ENCODE data around the gene DIPK1B.

The DIPK1B gene

DNA sequence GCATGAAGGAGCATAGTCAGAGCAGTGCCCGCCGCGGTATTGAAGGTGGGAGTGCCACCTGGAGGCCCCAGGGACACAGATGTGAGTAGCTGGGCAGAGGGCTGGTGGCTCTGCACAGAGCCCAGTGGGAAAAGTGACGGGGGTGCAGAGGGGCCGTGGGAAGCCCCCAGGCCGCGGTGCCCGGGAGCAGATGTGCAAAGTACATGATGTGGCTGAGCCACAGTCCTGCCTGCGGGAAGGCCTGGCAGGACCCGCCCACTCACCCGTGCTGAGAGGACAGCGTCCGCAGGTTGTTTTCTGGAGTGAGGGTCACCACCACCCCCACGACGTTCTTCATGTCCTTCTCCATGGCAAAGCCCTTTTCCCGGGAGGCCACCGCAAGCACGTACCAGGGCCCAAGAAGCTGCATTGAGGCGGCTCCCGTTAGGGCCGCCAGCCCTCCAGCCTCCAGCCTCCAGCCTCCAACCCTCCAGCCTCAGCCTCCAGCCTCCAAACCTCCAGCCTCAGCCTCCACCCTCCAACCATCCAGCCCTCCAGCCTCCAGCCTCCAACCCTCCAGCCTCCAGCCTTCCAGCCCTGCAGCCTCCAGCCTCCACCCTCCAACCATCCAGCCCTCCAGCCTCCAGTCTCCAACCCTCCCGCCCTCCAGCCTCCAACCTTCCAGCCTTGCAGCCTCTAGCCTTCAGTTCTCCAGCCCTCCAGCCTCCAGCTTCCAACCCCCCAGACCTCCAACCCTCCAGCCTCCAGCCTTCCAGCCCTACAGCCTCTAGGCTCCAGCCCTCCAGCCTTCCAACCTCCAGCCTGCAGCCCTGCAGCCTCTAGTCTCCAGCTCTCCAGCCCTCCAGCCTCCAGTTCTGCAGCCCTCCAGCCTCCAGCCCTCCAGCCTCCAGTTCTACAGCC, 35.0 kb downstream of the DIPK1B start:
- Histone ChIP-seq H3K36me3 (ENCODE audit: control insufficient read depth in 2 of 2, insufficient read depth in 1 of 2, low read length in 2 of 2) (no peaks in the 10 kb centered on the region), H3K4me1 (ENCODE audit: control insufficient read depth, insufficient read depth, low read length) (no peaks in the 10 kb centered on the region), H3K9me3 (ENCODE audit: control insufficient read depth, insufficient read depth, low read depth, low read length) (no peaks in the 10 kb centered on the region), H3K4me3 (ENCODE audit: low read depth, low read length) (no peak overlapping the region), H3K27ac (ENCODE audit: extremely low read depth, low read depth, low read length) (no peak overlapping the region)
- ChIA-PET CTCF (interaction anchor here (0.6 to 1.5 kb wide), 3 partner anchors 10 to 20 kb away, joined by 4 to 12 read pairs (median 5); partner anchors contain the start of gene LCN8), POLR2A (interaction anchor here (0.6 to 5.1 kb wide), 2 partner anchors 19 to 476 kb away, joined by 4 to 21 read pairs; no protein-coding TSS in a partner anchor)
- TF ChIP-seq ZNF214 (tag by site-specific recombination; IDR thresholded peaks at IDR 0.05; ENCODE audit: borderline replicate concordance): no peak
- peak; percentile 18; the same call in 1 of the 2 replicates for TF ChIP-seq KLF8 (tag by site-specific recombination; IDR thresholded peaks at IDR 0.05)
- no peak for TF ChIP-seq ZNF791 (tag by site-specific recombination; IDR thresholded peaks at IDR 0.05)
- TF ChIP-seq RBAK (tag by site-specific recombination; IDR thresholded peaks at IDR 0.05): no peak
- no peak for TF ChIP-seq YY2 (tag by site-specific recombination; IDR thresholded peaks at IDR 0.05)
- TF ChIP-seq ZNF473 (tag by site-specific recombination; IDR thresholded peaks at IDR 0.05): no peak
- TF ChIP-seq ZNF202 (tag by site-specific recombination; IDR thresholded peaks at IDR 0.05; ENCODE audit: borderline replicate concordance): 0 out of 2 replicates have a peak, but pooled peaks have one; percentile 5
- TF ChIP-seq, protein P1, sequence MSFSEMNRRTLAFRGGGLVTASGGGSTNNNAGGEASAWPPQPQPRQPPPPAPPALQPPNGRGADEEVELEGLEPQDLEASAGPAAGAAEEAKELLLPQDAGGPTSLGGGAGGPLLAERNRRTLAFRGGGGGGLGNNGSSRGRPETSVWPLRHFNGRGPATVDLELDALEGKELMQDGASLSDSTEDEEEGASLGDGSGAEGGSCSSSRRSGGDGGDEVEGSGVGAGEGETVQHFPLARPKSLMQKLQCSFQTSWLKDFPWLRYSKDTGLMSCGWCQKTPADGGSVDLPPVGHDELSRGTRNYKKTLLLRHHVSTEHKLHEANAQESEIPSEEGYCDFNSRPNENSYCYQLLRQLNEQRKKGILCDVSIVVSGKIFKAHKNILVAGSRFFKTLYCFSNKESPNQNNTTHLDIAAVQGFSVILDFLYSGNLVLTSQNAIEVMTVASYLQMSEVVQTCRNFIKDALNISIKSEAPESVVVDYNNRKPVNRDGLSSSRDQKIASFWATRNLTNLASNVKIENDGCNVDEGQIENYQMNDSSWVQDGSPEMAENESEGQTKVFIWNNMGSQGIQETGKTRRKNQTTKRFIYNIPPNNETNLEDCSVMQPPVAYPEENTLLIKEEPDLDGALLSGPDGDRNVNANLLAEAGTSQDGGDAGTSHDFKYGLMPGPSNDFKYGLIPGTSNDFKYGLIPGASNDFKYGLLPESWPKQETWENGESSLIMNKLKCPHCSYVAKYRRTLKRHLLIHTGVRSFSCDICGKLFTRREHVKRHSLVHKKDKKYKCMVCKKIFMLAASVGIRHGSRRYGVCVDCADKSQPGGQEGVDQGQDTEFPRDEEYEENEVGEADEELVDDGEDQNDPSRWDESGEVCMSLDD (tag by site-specific recombination; IDR thresholded peaks at IDR 0.05): no peak
- peak; percentile 89 for TF ChIP-seq ZBTB8A (tag by site-specific recombination; IDR thresholded peaks at IDR 0.05)
- TF ChIP-seq, protein P2, sequence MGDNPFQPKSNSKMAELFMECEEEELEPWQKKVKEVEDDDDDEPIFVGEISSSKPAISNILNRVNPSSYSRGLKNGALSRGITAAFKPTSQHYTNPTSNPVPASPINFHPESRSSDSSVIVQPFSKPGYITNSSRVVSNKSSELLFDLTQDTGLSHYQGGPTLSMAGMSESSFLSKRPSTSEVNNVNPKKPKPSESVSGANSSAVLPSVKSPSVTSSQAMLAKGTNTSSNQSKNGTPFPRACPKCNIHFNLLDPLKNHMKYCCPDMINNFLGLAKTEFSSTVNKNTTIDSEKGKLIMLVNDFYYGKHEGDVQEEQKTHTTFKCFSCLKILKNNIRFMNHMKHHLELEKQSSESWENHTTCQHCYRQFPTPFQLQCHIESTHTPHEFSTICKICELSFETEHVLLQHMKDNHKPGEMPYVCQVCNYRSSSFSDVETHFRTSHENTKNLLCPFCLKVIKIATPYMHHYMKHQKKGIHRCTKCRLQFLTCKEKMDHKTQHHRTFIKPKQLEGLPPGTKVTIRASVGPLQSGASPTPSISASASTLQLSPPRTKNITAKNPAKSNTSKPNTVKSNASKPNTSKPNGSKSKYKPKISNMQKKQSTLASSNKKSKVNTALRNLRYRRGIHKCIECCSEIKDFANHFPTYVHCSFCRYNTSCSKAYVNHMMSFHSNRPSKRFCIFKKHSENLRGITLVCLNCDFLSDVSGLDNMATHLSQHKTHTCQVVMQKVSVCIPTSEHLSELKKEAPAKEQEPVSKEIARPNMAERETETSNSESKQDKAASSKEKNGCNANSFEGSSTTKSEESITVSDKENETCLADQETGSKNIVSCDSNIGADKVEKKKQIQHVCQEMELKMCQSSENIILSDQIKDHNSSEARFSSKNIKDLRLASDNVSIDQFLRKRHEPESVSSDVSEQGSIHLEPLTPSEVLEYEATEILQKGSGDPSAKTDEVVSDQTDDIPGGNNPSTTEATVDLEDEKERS (tag by site-specific recombination; IDR thresholded peaks at IDR 0.05): peak; percentile 80; the same call in 1 of the 2 replicates
- TF ChIP-seq ZFHX2 (tag by site-specific recombination; conservative IDR thresholded peaks at IDR 0.05): peak; percentile 9; the same call in 1 of the 2 replicates

DNA sequence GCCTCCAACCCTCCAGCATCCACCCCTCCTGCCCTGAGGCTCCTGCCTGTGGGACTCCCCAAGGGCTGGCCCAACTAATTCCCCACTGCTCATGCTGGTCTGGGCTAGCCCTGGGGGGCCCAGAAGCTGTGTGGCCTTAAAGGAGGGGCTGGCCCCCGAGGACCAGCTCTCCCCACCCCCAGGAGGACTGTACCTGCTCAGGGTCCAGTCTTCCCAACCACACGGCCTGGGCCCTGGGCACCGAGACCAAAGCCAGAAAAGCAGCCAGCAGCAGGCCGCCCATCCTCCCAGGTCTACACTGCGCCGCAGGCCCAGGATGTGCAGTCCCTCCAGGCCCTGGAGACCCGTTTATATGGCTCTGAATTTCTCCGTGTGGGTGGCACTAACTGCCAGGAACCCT, 35.8 kb downstream of the DIPK1B start, which contains the start of gene LCN6:
Gene LCN6, minus strand, starts transcription at position 325 of the 400 bp plus-strand sequence. Its CDS starts 42 bp downstream, at position 283.
- ChIA-PET CTCF (interaction anchor here (1.5 kb wide), 1 partner anchor 10 kb away, joined by 12 read pairs; the partner anchor contains the start of gene LCN8), POLR2A (interaction anchor here (0.6 to 5.1 kb wide), 2 partner anchors 20 to 475 kb away, joined by 4 to 21 read pairs; no protein-coding TSS in a partner anchor)
- Histone ChIP-seq H3K9me3 (ENCODE audit: control insufficient read depth, insufficient read depth, low read depth, low read length) (no peaks in the 10 kb centered on the region), H3K36me3 (ENCODE audit: control insufficient read depth in 2 of 2, insufficient read depth in 1 of 2, low read length in 2 of 2) (no peaks in the 10 kb centered on the region), H3K4me3 (ENCODE audit: low read depth, low read length) (no peak within 1 kb of the TSS), H3K27ac (ENCODE audit: extremely low read depth, low read depth, low read length) (no peak within 1 kb of the TSS), H3K4me1 (ENCODE audit: control insufficient read depth, insufficient read depth, low read length) (no peaks in the 10 kb centered on the region)
- TF ChIP-seq ZFHX2 (tag by site-specific recombination; conservative IDR thresholded peaks at IDR 0.05) (0 out of 2 replicates have a peak, but pooled peaks have one; percentile 9), GLIS1 (tag by site-specific recombination; IDR thresholded peaks at IDR 0.05) (peak; percentile 44)
- TF ChIP-seq, protein P3, sequence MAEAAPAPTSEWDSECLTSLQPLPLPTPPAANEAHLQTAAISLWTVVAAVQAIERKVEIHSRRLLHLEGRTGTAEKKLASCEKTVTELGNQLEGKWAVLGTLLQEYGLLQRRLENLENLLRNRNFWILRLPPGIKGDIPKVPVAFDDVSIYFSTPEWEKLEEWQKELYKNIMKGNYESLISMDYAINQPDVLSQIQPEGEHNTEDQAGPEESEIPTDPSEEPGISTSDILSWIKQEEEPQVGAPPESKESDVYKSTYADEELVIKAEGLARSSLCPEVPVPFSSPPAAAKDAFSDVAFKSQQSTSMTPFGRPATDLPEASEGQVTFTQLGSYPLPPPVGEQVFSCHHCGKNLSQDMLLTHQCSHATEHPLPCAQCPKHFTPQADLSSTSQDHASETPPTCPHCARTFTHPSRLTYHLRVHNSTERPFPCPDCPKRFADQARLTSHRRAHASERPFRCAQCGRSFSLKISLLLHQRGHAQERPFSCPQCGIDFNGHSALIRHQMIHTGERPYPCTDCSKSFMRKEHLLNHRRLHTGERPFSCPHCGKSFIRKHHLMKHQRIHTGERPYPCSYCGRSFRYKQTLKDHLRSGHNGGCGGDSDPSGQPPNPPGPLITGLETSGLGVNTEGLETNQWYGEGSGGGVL (tag by site-specific recombination; IDR thresholded peaks at IDR 0.05): no peak

Measured in HEK293 (cell line).